K562 (cell line): Measurements from ENCODE around the gene IL17RC. TPM values are rescaled to one million over a fixed set of nuclear protein-coding genes. Genes with fewer than 3 reads are reported as not detected.

ENCODE experiments used
- ATAC-seq: fragments of 200-7000 bp; cut with Tn5 transposase; 3 replicates; pipeline ENCODE4 v1.9.1; 2020; ENCODE audit warnings: moderate library complexity
- BruUV-seq: library from RNA; stranded (reverse); fragments of 400-500 nt; replicated peaks from 2 replicates; lab custom pipeline; 2021; lab: Mats Ljungman, UMichigan
- CTCF ChIA-PET: fragments of 300-600 bp; formaldehyde crosslinking; extraction: SDS; loops from one replicate; lab custom pipeline; 2021; ENCODE audit warnings: low intra/inter-chr PET ratio; lab: Yijun Ruan, JAX
- POLR2A ChIA-PET: fragments of 300-600, 350-650 bp; sonication (Branson Sonifier 250); formaldehyde crosslinking; extraction: SDS; loops from one replicate; lab custom pipeline; 2021; ENCODE audit warnings: antibody characterized with exemption, inconsistent platforms; lab: Yijun Ruan, JAX
- DNase-seq, 4 experiments: peaks; one replicate each; pipeline versions ENCODE4 v3.0.0 to v3.0.0-alpha.2; 2011 to 2018; ENCODE audit warnings: low spot score in 3 of 4, mixed read lengths in 3 of 4; ENCODE audit errors: extremely low read depth in 1 of 4
- FAIRE-seq: peaks from 2 replicates; lab custom pipeline; 2011; peaks lifted over from hg19 to GRCh38; lab: Jason Lieb, UNC
- H2AFZ ChIP-seq: 2 replicates; pipeline ENCODE4 v1.6.0; 2011; ENCODE audit warnings: low read depth, low read length, control low read depth, inconsistent platforms
- H3K27ac ChIP-seq: fragments of 200-600 bp; 3 replicates; pipeline ENCODE4 v1.8.0; 2011; ENCODE audit warnings: low read depth, mild to moderate bottlenecking, control low read depth, inconsistent platforms, low read length, moderate library complexity, mixed read lengths; ENCODE audit errors: extremely low read depth
- H3K27me3 ChIP-seq, 2 experiments: fragments of 300-600 bp in 1 of 2; 2 replicates in 1 of 2; 3 replicates in 1 of 2; pipeline versions ENCODE4 v1.6.0 to v1.8.0; 2011; ENCODE audit warnings: inconsistent platforms in 2 of 2, low read length in 2 of 2, mild to moderate bottlenecking in 1 of 2, mixed read lengths in 1 of 2, moderate library complexity in 1 of 2; ENCODE audit not compliant: control insufficient read depth in 2 of 2, insufficient read depth in 2 of 2
- H3K36me3 ChIP-seq: fragments of 300-600 bp; 3 replicates; pipeline ENCODE4 v1.8.0; 2011; ENCODE audit warnings: mild to moderate bottlenecking, low read length, inconsistent platforms; ENCODE audit not compliant: control insufficient read depth, insufficient read depth
- H3K4me1 ChIP-seq, 2 experiments: fragments of 200-600 bp in 1 of 2; replicated peaks in 1 of 2; 2 replicates in 1 of 2; 3 replicates in 1 of 2; pipeline versions ENCODE4 v1.5.1 to v1.8.0; 2011; ENCODE audit warnings: inconsistent platforms in 2 of 2, low read length in 2 of 2, mild to moderate bottlenecking in 1 of 2, mixed read lengths in 1 of 2, moderate library complexity in 1 of 2; ENCODE audit not compliant: control insufficient read depth in 2 of 2, insufficient read depth in 2 of 2
- H3K4me2 ChIP-seq: 2 replicates; pipeline ENCODE4 v1.6.1; 2011; ENCODE audit warnings: low read length, control low read depth, inconsistent platforms, mixed read lengths; ENCODE audit not compliant: insufficient read depth
- H3K4me3 ChIP-seq: fragments of 200-600 bp; sonication (generic), shearing (Covaris generic); 2 replicates; pipeline ENCODE4 v1.5.1; 2016; ENCODE audit warnings: control low read depth, inconsistent platforms
- H3K79me2 ChIP-seq: fragments of 200-600 bp; 3 replicates; pipeline ENCODE4 v1.8.0; 2011; ENCODE audit warnings: low read length, inconsistent platforms; ENCODE audit not compliant: control insufficient read depth, insufficient read depth
- H3K9ac ChIP-seq, 2 experiments: 2 replicates each; pipeline versions ENCODE4 v1.6.0 to v1.6.1; 2011; ENCODE audit warnings: low read depth in 2 of 2, low read length in 2 of 2, control low read depth in 1 of 2, inconsistent platforms in 1 of 2, mild to moderate bottlenecking in 1 of 2, mixed read lengths in 1 of 2; ENCODE audit not compliant: insufficient read depth in 1 of 2
- H3K9me1 ChIP-seq: one replicate; pipeline ENCODE4 v1.6.0; 2011; ENCODE audit warnings: inconsistent platforms, mild to moderate bottlenecking, low read length, moderate library complexity; ENCODE audit not compliant: control insufficient read depth, insufficient read depth
- H3K9me3 ChIP-seq: replicated peaks from 2 replicates; pipeline ENCODE4 v1.5.1; 2011; ENCODE audit warnings: low read depth, low read length, inconsistent platforms; ENCODE audit not compliant: control insufficient read depth, insufficient read depth
- H4K20me1 ChIP-seq: replicated peaks from 2 replicates; pipeline ENCODE4 v1.6.1; 2011; ENCODE audit warnings: low read length, inconsistent platforms, mixed read lengths; ENCODE audit not compliant: control insufficient read depth, insufficient read depth
- ELF1 ChIP-seq: fragments of 200-800 bp; sonication (Bioruptor generic); IDR thresholded peaks from 2 replicates; pipeline ENCODE4 v1.6.1; 2016; ENCODE audit warnings: missing genetic modification characterization, missing compliant biosample characterization
- GATA2 ChIP-seq: sonication (generic); formaldehyde crosslinking; IDR thresholded peaks from 2 replicates; pipeline ENCODE4 v1.4.0; 2020; ENCODE audit warnings: mild to moderate bottlenecking, missing genetic modification reagents
- MCM7 ChIP-seq, 2 experiments: fragments of 450-650 bp; IDR thresholded peaks; 2 replicates each; pipeline ENCODE4 v1.6.1; 2016 to 2018
- MIER1 ChIP-seq: fragments of 450-650 bp; IDR thresholded peaks from 2 replicates; pipeline ENCODE4 v1.6.1; 2016; ENCODE audit warnings: antibody characterized with exemption, mild to moderate bottlenecking, low read depth
- MTA1 ChIP-seq: fragments of 450-650 bp; IDR thresholded peaks from 2 replicates; pipeline ENCODE4 v1.6.1; 2017; ENCODE audit warnings: borderline replicate concordance
- NCOA2 ChIP-seq, 2 experiments: fragments of 450-650 bp; IDR thresholded peaks; 2 replicates each; pipeline ENCODE4 v1.6.1; 2018; ENCODE audit warnings: mild to moderate bottlenecking in 2 of 2, moderate library complexity in 1 of 2; ENCODE audit not compliant: partially characterized antibody in 2 of 2
- PHB ChIP-seq: fragments of 250-450 bp; sonication (Bioruptor Pico); IDR thresholded peaks from 2 replicates; pipeline ENCODE4 v1.5.0; 2021
- SMAD4 ChIP-seq: fragments of 250-450 bp; sonication (Bioruptor Pico); conservative IDR thresholded peaks from 2 replicates; pipeline ENCODE4 v1.8.0; 2021; ENCODE audit warnings: inconsistent platforms, mild to moderate bottlenecking, moderate library complexity
- SUPT5H ChIP-seq: fragments of 450-650 bp; IDR thresholded peaks from 2 replicates; pipeline ENCODE4 v1.6.1; 2016
- TARDBP ChIP-seq: fragments of 450-650 bp; IDR thresholded peaks from 2 replicates; pipeline ENCODE4 v1.6.1; 2016
- TRIM28 ChIP-seq: fragments of 450-650 bp; IDR thresholded peaks from 2 replicates; pipeline ENCODE4 v1.6.1; 2017
- ZNF445 ChIP-seq: fragments of 250-450 bp; sonication (Bioruptor Pico); IDR thresholded peaks from 2 replicates; pipeline ENCODE4 v1.4.0; 2020; ENCODE audit warnings: low read depth, mild to moderate bottlenecking, moderate library complexity
- ZNF589 ChIP-seq: fragments of 200-800 bp; sonication (Bioruptor generic); IDR thresholded peaks from 2 replicates; pipeline ENCODE4 v1.6.1; 2016; ENCODE audit warnings: low read depth, missing genetic modification characterization, missing compliant biosample characterization
- ZNF785 ChIP-seq: fragments of 250-450 bp; sonication (Bioruptor Pico); IDR thresholded peaks from 2 replicates; pipeline ENCODE4 v1.4.0; 2020; ENCODE audit warnings: mild to moderate bottlenecking
- ZNF830 ChIP-seq: fragments of 250-450 bp; sonication (Bioruptor Pico); IDR thresholded peaks from 2 replicates; pipeline ENCODE4 v1.5.0; 2021; ENCODE audit warnings: mild to moderate bottlenecking
- WGBS: fragments of 100-300 bp; shearing (Covaris generic); methylation state at CpG from one replicate; pipeline ENCODE4 v1.1.6; 2016; ENCODE audit warnings: low coverage, mixed read lengths; ENCODE audit not compliant: insufficient coverage; ENCODE audit errors: missing lambda C conversion rate; 5-methylcytosine and 5-hydroxymethylcytosine counted together
- in situ Hi-C: fragments of 300-500 bp; cut with MboI; formaldehyde crosslinking; loops from 4 replicates; pipeline ENCODE4 v1.15.0; 2018; ENCODE audit warnings: inconsistent platforms, mixed read lengths
- intact Hi-C: fragments of 100-400 bp; cut with micrococcal nuclease; formaldehyde crosslinking; loops from 2 replicates; pipeline ENCODE4 v1.14.2; 2022
- polyA plus RNA-seq, 8 experiments: library from polyadenylated mRNA; depleted of rRNA in 4 of 8; stranded (reverse) in 5 of 8; unstranded in 3 of 8; fragments of >200 nt; fragmentation: Nextera tagmentation in 2 of 8; fragmentation: Illumina TruSeq in 1 of 8; extraction: Ambion mirVana in 2 of 8; extraction: Trizol in 1 of 8; gene quantifications; 2 replicates each; pipeline versions ENCODE4 v1.2.1 to v1.2.3, GENCODE V29; 2011 to 2014; ENCODE audit warnings: inconsistent platforms in 1 of 8, missing spikeins in 1 of 8
- total RNA-seq, 7 experiments: library from RNA; depleted of rRNA in 6 of 7; stranded (reverse); fragments of >200 nt in 6 of 7; fragmentation: Illumina TruSeq in 2 of 7; extraction: Trizol in 2 of 7; gene quantifications; 2 replicates each; pipeline versions ENCODE4 v1.2.1 to v1.2.3, GENCODE V29; 2011 to 2021; ENCODE audit warnings: low replicate concordance in 1 of 7
- TF ChIP-seq, protein P1 (sequence below): sonication (generic); formaldehyde crosslinking; IDR thresholded peaks from 2 replicates; pipeline ENCODE4 v1.8.0; 2022; ENCODE audit warnings: mild to moderate bottlenecking, low read depth, missing genetic modification reagents
- TF ChIP-seq, protein P2 (sequence below): fragments of 450-650 bp; formaldehyde crosslinking; IDR thresholded peaks from 2 replicates; pipeline ENCODE4 v1.4.0; 2020; ENCODE audit warnings: mild to moderate bottlenecking, moderate library complexity
- TF ChIP-seq, protein P3 (sequence below), 2 experiments: fragments of 450-650 bp; IDR thresholded peaks; 2 replicates each; pipeline ENCODE4 v1.6.1; 2018; ENCODE audit warnings: mild to moderate bottlenecking in 2 of 2, low read depth in 1 of 2; ENCODE audit not compliant: partially characterized antibody in 2 of 2

The IL17RC gene
- total and polyA plus RNA-seq, 9 of the 15 experiments (the other 6 are each of a cell fraction or from before 2014, with no cell fraction given): 0.15 to 11.4 (median 7.1) TPM; not detected in 1

DNA sequence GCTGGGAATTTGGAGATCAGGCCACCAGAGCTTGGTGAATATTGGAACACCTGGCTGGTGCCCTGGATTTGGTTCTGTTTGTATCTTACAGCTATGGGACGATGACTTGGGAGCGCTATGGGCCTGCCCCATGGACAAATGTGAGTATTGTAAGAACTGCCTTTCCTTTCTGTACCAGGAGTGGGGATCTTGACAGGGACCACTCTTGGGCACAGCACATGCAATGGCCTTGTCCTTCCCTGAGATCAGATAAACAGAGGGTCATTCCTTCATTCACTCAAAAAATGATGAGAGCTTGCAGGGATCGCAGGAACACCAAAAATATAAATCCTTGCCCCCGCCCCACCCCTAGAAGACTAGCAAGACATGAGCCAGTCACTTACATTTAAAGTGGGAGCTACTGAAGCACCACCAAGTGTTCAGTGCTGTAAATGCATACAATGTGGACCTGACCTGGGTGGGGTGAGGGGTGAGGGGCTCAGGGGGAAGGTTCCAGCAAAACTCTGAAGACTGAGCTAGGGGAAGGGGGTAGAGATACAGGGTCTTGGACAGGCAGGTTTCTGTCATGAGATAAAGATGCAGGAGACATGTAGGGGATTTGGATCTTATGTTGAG lies 14.0 kb downstream of the IL17RC start:
- no peaks in the 10 kb centered on the region for H3K27me3 ChIP-seq
- H4K20me1 ChIP-seq: no peaks in the 10 kb centered on the region
- no peaks in the 10 kb centered on the region for H3K9me1 ChIP-seq
- H2AFZ ChIP-seq: no peak overlapping the region
- ChIA-PET POLR2A (interaction anchor here (0.6 to 2.5 kb wide), 7 partner anchors 10 to 169 kb away, joined by 3 to 11 read pairs (median 5); partner anchors contain the start of gene IL17RC), CTCF (no interaction called here)
- in situ Hi-C loops: no loop called here
- peaks cover 11 to 36% of the 10 kb centered on the region in 2 experiments; a peak in 4 of 5 replicates for H3K4me1 ChIP-seq
- H3K27ac ChIP-seq: no peak overlapping the region
- intact Hi-C loops: loop anchor here (5.0 to 10.0 kb wide), 5 partner anchors 69 to 294 kb away; partner anchors contain the start of gene VHL
- H3K36me3 ChIP-seq: peaks cover 7% of the 10 kb centered on the region
- no TSS peak for BruUV-seq
- no peaks in the 10 kb centered on the region for H3K9me3 ChIP-seq
- no peak for FAIRE-seq
- peak in 1 of 4 experiments; percentile 49 for DNase-seq
- H3K4me3 ChIP-seq: no peak overlapping the region
- no peak for ATAC-seq
- WGBS: 89% methylated on average over 4 of the region's 4 CpGs
- H3K4me2 ChIP-seq: no peak overlapping the region
- H3K9ac ChIP-seq: no peak overlapping the region
- peaks cover 17% of the 10 kb centered on the region for H3K79me2 ChIP-seq
- TF ChIP-seq, protein P1, sequence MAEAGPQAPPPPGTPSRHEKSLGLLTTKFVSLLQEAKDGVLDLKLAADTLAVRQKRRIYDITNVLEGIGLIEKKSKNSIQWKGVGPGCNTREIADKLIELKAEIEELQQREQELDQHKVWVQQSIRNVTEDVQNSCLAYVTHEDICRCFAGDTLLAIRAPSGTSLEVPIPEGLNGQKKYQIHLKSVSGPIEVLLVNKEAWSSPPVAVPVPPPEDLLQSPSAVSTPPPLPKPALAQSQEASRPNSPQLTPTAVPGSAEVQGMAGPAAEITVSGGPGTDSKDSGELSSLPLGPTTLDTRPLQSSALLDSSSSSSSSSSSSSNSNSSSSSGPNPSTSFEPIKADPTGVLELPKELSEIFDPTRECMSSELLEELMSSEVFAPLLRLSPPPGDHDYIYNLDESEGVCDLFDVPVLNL: peak; percentile 28; the same call in 1 of the 2 replicates
- no peak for TF ChIP-seq ZNF589 (CRISPR knock-in tag)
- no peak for TF ChIP-seq ZNF830
- TF ChIP-seq, protein P2, sequence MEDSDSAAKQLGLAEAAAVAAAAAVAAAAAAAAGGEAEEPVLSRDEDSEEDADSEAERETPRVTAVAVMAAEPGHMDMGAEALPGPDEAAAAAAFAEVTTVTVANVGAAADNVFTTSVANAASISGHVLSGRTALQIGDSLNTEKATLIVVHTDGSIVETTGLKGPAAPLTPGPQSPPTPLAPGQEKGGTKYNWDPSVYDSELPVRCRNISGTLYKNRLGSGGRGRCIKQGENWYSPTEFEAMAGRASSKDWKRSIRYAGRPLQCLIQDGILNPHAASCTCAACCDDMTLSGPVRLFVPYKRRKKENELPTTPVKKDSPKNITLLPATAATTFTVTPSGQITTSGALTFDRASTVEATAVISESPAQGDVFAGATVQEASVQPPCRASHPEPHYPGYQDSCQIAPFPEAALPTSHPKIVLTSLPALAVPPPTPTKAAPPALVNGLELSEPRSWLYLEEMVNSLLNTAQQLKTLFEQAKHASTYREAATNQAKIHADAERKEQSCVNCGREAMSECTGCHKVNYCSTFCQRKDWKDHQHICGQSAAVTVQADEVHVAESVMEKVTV (CRISPR knock-in tag): no peak
- TF ChIP-seq ZNF785: no peak
- TF ChIP-seq TRIM28: peak; percentile 81
- no peak for TF ChIP-seq MCM7 (IDR thresholded peaks at IDR 0.05)
- TF ChIP-seq, protein P3, sequence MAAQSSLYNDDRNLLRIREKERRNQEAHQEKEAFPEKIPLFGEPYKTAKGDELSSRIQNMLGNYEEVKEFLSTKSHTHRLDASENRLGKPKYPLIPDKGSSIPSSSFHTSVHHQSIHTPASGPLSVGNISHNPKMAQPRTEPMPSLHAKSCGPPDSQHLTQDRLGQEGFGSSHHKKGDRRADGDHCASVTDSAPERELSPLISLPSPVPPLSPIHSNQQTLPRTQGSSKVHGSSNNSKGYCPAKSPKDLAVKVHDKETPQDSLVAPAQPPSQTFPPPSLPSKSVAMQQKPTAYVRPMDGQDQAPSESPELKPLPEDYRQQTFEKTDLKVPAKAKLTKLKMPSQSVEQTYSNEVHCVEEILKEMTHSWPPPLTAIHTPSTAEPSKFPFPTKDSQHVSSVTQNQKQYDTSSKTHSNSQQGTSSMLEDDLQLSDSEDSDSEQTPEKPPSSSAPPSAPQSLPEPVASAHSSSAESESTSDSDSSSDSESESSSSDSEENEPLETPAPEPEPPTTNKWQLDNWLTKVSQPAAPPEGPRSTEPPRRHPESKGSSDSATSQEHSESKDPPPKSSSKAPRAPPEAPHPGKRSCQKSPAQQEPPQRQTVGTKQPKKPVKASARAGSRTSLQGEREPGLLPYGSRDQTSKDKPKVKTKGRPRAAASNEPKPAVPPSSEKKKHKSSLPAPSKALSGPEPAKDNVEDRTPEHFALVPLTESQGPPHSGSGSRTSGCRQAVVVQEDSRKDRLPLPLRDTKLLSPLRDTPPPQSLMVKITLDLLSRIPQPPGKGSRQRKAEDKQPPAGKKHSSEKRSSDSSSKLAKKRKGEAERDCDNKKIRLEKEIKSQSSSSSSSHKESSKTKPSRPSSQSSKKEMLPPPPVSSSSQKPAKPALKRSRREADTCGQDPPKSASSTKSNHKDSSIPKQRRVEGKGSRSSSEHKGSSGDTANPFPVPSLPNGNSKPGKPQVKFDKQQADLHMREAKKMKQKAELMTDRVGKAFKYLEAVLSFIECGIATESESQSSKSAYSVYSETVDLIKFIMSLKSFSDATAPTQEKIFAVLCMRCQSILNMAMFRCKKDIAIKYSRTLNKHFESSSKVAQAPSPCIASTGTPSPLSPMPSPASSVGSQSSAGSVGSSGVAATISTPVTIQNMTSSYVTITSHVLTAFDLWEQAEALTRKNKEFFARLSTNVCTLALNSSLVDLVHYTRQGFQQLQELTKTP (IDR thresholded peaks at IDR 0.05; ENCODE audit: low read depth in 1 of 2, partially characterized antibody in 2 of 2): no peak
- TF ChIP-seq TARDBP: no peak
- TF ChIP-seq MTA1: no peak
- TF ChIP-seq ZNF445 (CRISPR knock-in tag): no peak
- TF ChIP-seq SUPT5H: no peak
- TF ChIP-seq NCOA2 (IDR thresholded peaks at IDR 0.05; ENCODE audit: partially characterized antibody in 2 of 2): no peak
- TF ChIP-seq MIER1: no peak
- no peak for TF ChIP-seq PHB (CRISPR knock-in tag)
- TF ChIP-seq GATA2 (CRISPR knock-in tag): no peak
- TF ChIP-seq ELF1 (tag): no peak
- TF ChIP-seq SMAD4: no peak
